BE2C (cell line): ENCODE results near the gene PSMD12.

Experiments
- DNase-seq: peaks from one replicate; pipeline ENCODE4 v3.0.0-alpha.2; 2020
- H3K27me3 ChIP-seq: fragments of 250-450 bp; sonication (Bioruptor Pico); 2 replicates; pipeline ENCODE4 v1.5.1; 2020; ENCODE audit warnings: mild to moderate bottlenecking
- H3K36me3 ChIP-seq: fragments of 250-450 bp; sonication (Bioruptor Pico); 2 replicates; pipeline ENCODE4 v1.5.1; 2020; ENCODE audit warnings: mild to moderate bottlenecking
- H3K4me1 ChIP-seq: fragments of 250-450 bp; sonication (Bioruptor Pico); 2 replicates; pipeline ENCODE4 v1.5.1; 2020
- H3K4me3 ChIP-seq: 2 replicates; pipeline ENCODE4 v1.5.1; 2011; ENCODE audit warnings: low read depth, low read length
- H3K9me3 ChIP-seq: fragments of 250-450 bp; sonication (Bioruptor Pico); 2 replicates; pipeline ENCODE4 v1.5.1; 2020
- CTCF ChIP-seq: IDR thresholded peaks from 2 replicates; pipeline ENCODE4 v1.5.1; 2012; ENCODE audit warnings: mild to moderate bottlenecking, low read depth, low read length

PSMD12 gene

GRCh38 chr17:67364847-67365737 is 1.3 kb downstream of the PSMD12 start:
- Histone ChIP-seq H3K9me3 (no peaks in the 10 kb centered on the region), H3K4me3 (peak overlapping the region; percentile 88), H3K4me1 (no peaks in the 10 kb centered on the region), H3K36me3 (peaks cover 20% of the 10 kb centered on the region), H3K27me3 (no peaks in the 10 kb centered on the region)
- no peak for TF ChIP-seq CTCF
- DNase-seq = no peak

- no peak overlapping the region for H3K4me3 ChIP-seq
- no peaks in the 10 kb centered on the region for H3K4me1 ChIP-seq
- no peaks in the 10 kb centered on the region for H3K27me3 ChIP-seq
- H3K36me3 ChIP-seq = peaks cover 31% of the 10 kb centered on the region
- no peak for DNase-seq
- H3K9me3 ChIP-seq = no peaks in the 10 kb centered on the region
- TF ChIP-seq CTCF = no peak
Observed at GRCh38 chr17:67362173-67362572, 4.2 kb downstream of the PSMD12 start.

GRCh38 chr17:67360880-67361279 is 5.5 kb downstream of the PSMD12 start:
- no peak for TF ChIP-seq CTCF
- no peak for DNase-seq
- Histone ChIP-seq H3K4me3 (no peak overlapping the region), H3K36me3 (peaks cover 41% of the 10 kb centered on the region), H3K4me1 (no peaks in the 10 kb centered on the region), H3K27me3 (no peaks in the 10 kb centered on the region), H3K9me3 (no peaks in the 10 kb centered on the region)

GRCh38 chr17:67359960-67360791 is 6.2 kb downstream of the PSMD12 start:
- TF ChIP-seq CTCF = peak; percentile 68
- peaks cover 48% of the 10 kb centered on the region for H3K36me3 ChIP-seq

GRCh38 chr17:67358612-67359011 is 7.8 kb downstream of the PSMD12 start:
- Histone ChIP-seq H3K36me3 (peaks cover 58% of the 10 kb centered on the region), H3K4me1 (no peaks in the 10 kb centered on the region), H3K9me3 (no peaks in the 10 kb centered on the region), H3K27me3 (no peaks in the 10 kb centered on the region), H3K4me3 (no peak overlapping the region)
- DNase-seq = no peak
- no peak for TF ChIP-seq CTCF

More at GRCh38 chr17:67359960-67360791, 6.2 kb downstream of the PSMD12 start:
- Histone ChIP-seq H3K9me3 (no peaks in the 10 kb centered on the region), H3K27me3 (no peaks in the 10 kb centered on the region), H3K4me1 (no peaks in the 10 kb centered on the region), H3K4me3 (no peak overlapping the region)
- peak; percentile 41 for DNase-seq
